NCI-H1048 (cell line): ENCODE data around the gene FOXP1.

ENCODE experiments used
- DNase-seq: peaks from one replicate; lab custom pipeline; 2025; lab: John Stamatoyannopoulos, UW

The FOXP1 gene

GRCh38 chr3:71146673-71147072 is 436.9 kb downstream of the FOXP1 start:
- no peak for DNase-seq

GRCh38 chr3:71145954-71146353 is 437.6 kb downstream of the FOXP1 start:
- DNase-seq: no peak

GRCh38 chr3:71144525-71145253 is 438.8 kb downstream of the FOXP1 start:
- DNase-seq: no peak

GRCh38 chr3:71143493-71143892 is 440.0 kb downstream of the FOXP1 start:
- DNase-seq: no peak

GRCh38 chr3:71142441-71143161 is 440.9 kb downstream of the FOXP1 start:
- DNase-seq: no peak

- DNase-seq: no peak
Observed at GRCh38 chr3:71140477-71140876, 443.1 kb downstream of the FOXP1 start.

- no peak for DNase-seq
Observed at GRCh38 chr3:71139496-71139895, 444.0 kb downstream of the FOXP1 start.

- DNase-seq: no peak
Observed at GRCh38 chr3:71138410-71138809, 445.1 kb downstream of the FOXP1 start.

- DNase-seq: no peak
Observed at GRCh38 chr3:71136276-71136675, 447.3 kb downstream of the FOXP1 start.

- no peak for DNase-seq
Observed at GRCh38 chr3:71135373-71136088, 448.0 kb downstream of the FOXP1 start.

GRCh38 chr3:71134521-71134920 is 449.0 kb downstream of the FOXP1 start:
- DNase-seq: no peak

GRCh38 chr3:71133865-71134264 is 449.7 kb downstream of the FOXP1 start:
- no peak for DNase-seq

GRCh38 chr3:71132995-71133730 is 450.4 kb downstream of the FOXP1 start:
- no peak for DNase-seq

- peak; percentile 18 for DNase-seq
Observed at GRCh38 chr3:71131375-71132314, 451.9 kb downstream of the FOXP1 start.

GRCh38 chr3:71130471-71131374 is 452.8 kb downstream of the FOXP1 start:
- no peak for DNase-seq

GRCh38 chr3:71129611-71130431 is 453.7 kb downstream of the FOXP1 start:
- DNase-seq: no peak

- DNase-seq: no peak
Observed at GRCh38 chr3:71128961-71129360, 454.6 kb downstream of the FOXP1 start.

GRCh38 chr3:71127844-71128243 is 455.7 kb downstream of the FOXP1 start:
- DNase-seq: no peak
